HG02763 (cell line): Measurements from ENCODE around the gene PCED1B.

Experiments
- ATAC-seq: cut with Tn5 transposase; IDR thresholded peaks from one replicate; pipeline ENCODE4 v1.9.1; 2021; ENCODE audit warnings: mild to moderate bottlenecking, moderate library complexity; ENCODE audit not compliant: unreplicated experiment

The PCED1B gene

DNA sequence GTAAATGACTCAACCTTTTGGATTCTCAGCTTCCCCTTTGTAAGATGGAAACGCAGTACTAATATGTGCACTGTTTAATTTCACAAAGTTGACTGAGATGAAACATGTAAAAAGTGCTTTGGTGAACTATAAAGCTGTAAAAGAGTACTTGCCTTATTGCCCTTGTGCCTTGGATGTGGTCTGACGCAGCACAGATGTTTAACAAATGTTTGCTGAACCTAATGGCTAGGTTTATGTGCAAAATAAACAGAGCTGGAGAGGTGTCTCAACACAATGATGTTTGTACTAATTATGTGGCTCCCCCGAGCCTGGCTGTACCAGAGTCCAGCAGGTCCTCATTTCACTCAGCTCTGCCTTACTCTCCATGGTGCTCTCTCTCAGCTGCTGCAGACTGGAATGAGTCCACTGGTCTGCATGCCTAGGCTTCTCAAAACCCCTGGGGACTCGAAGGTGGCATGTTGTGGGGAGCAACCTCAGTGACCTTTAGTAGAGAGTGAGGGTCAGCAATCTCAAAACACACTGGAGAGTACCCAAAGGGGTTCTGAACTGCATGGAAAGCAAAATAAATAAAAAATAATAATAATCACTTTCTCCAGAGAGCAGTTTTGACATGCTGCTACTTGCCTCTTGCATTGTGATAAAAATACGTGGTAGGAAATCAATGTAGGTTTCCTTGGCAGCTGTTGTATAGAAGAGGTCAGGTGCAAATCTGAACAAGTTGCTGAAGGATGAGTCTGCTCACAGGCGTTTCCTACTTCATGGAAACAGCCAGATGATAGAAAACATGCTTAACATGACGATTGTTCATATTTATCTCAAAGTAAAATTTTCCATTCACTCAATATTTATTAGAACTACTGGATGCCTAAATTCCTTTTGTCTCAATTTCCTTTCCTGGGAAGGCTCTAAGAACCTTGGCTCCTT is 8.9 kb downstream of the PCED1B start:
- no peak for ATAC-seq

- no peak for ATAC-seq
Observed at GRCh38 chr12:47091009-47091408, 11.6 kb downstream of the PCED1B start.

GRCh38 chr12:47094804-47095203 is 15.4 kb downstream of the PCED1B start:
- ATAC-seq: no peak

DNA sequence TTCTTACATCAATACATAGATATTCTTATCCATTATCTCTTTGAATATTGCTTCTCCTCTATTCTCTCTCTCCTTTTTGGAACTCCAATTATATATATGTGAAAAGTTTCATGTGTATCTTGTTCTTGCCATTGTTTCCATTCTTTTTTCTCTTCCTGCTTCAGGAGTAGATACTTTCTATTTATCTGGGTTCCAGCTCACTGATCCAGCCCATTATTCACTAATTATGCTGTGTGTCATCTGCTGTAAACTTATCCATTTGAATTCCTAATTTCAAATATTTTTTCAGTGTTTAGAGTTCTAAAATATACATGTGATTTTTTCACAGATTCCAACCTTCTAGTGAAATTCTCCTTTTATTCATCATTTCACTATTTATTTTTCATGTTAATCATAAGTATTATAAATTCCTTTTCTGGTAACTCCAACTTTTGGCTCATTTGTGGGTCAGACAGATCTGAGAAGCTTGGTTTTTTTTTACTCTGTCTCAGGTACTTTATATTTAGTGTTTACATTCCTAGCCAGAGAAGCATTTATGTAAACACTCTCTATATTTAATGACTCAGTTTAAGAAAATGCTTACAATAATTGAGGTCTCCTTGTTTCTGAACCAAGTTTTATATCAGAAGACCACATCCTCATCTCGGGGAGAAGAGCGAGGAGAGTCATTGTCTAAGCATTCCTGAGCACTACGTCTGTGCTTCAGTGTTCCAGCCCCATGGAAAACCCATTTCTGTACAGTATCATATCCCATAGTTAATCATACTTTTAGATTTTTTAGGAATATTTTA is 16.2 kb downstream of the PCED1B start:
- no peak for ATAC-seq

DNA sequence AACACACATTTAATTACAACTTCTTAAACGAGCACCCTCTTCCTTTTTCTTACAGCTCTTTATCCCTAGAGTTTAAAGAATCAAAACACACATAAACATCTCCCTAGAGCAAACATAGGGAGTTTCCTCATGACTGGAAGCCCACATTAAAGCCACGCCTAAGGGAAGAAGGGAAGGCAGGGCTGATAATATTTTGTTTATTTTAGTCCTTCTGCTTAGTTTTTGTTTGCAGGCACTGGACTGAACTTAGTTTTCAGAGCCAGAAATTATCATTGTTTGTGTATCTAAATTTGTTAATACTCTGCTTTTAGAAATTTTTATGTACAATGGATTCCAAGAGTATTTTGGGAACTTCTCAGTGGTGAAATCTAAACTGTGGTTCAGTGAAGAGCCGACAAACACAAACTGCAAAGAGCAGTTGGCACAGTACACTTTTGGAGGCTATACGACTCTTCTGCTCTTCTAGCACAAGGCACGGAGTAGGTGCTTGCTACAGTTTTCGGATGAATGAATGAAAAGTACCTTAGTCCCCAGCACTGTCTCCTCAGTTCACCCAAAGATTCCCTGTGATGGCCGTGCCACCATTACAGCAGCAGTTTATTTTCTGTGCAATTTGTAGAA is 18.0 kb downstream of the PCED1B start:
- no peak for ATAC-seq

DNA sequence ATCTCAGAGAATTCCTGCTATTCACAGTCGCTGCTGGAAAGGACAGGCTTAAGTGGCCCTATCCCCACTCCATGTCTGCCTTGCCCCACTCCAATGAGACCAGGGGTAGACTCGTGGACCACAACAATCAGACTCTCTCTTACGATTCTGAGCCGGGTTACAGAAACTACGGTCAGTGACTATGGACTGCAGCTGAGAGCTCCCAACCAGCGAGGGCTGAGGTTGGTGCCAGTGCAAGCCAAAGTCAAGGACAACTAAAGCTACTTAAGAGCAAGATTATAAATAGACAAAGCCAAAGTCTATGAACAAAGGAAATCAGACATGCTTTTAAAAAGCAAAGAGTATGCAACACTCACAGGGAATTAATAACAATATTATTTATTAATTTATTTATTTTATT is 18.7 kb downstream of the PCED1B start:
- no peak for ATAC-seq

GRCh38 chr12:47099610-47100009 is 20.2 kb downstream of the PCED1B start:
- no peak for ATAC-seq

DNA sequence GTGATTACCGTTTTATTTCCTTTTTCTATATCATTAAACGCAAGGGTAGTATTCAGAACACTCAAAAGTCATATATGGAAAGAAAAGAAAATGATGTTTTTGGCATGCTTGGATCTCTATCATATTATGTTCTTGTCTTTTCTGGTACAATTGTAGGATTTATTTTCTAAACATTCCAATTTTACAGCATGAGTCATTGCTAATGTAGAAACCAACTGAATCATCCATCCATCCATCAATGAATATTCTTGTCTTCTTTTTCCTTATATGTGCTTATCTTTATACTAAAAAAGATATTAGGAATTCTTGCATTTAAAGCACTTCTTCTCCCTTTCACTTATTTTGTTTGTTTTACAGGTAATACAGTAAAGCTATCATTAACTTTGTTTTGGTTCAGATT is 20.7 kb downstream of the PCED1B start:
- ATAC-seq: no peak

GRCh38 chr12:47102406-47102805 is 23.0 kb downstream of the PCED1B start:
- ATAC-seq: no peak

GRCh38 chr12:47102845-47103651 is 23.6 kb downstream of the PCED1B start:
- ATAC-seq: no peak

DNA sequence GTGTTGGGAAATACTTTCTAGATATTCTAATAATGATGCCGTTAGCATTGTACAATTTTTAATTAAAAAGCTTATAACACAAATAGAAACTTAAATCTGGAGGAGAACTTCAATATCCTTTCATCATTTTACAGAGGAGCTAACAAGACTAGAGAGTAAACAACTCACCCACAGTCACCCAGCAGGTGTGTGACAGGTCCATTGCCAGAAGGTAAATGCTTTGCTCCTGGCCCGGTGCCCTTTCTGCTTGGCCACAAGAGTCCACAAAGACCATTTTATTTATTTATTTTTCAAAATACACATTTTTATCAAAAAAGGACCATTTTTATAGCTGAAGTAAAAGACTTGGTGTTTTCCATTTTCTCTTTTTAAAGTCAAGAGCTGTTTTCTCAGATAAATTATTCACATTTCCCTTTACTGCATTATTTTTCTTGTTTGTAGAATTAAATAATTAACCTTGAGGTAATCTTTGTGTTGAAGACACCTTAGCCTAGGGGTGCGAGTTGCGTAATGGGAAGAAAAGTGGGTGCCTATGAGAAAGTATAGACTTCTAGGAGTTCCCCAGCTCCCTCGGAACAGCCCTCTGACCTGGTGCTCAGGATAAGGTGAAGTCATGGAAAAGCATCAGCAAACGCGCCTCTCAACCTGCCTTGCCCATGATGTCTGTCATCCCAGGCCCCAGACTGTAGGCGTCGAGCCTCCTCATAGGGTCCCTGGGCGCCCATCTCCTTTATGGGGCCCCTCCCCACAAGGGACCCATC is 26.7 kb downstream of the PCED1B start:
- no peak for ATAC-seq

DNA sequence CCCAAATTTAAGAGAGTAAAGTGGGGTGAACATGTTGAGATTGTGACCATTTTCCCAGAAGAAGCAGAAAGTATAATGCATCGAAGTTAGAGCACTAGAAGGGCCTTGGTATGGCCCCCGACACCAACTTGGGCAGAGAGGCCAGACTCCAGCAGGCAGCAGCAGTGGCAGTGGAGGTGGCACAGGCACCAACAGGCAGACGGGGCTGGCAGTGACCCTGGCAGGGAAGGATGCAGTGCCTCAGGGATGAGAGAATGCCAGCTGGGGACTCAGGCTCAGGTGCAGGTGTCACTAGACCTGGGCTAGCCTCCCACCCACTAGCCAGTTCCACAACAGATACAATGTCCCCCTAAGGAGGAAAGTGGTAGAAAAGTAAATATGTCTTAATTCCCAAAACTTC is 28.0 kb downstream of the PCED1B start:
- no peak for ATAC-seq

DNA sequence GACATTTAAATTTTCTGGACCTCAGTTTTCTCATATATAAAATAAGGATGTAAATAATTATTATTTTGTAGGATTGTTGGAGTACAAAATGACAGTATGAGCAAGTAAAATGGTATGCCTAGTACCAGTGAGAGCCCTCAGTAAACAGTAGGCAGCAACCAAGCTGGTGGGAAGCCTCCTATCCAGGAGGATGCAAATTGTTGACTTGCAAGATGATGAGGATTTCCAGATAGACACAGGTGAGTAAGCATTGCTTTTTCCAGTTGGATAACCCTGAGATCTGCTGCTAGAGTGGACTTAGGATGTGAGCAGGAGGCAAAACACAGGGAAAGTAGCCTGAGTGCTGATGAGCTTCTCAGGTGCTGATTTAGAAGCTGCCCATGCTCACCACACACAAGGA is 28.5 kb downstream of the PCED1B start:
- ATAC-seq: no peak

- no peak for ATAC-seq
Observed at GRCh38 chr12:47110011-47110541, 30.7 kb downstream of the PCED1B start.

DNA sequence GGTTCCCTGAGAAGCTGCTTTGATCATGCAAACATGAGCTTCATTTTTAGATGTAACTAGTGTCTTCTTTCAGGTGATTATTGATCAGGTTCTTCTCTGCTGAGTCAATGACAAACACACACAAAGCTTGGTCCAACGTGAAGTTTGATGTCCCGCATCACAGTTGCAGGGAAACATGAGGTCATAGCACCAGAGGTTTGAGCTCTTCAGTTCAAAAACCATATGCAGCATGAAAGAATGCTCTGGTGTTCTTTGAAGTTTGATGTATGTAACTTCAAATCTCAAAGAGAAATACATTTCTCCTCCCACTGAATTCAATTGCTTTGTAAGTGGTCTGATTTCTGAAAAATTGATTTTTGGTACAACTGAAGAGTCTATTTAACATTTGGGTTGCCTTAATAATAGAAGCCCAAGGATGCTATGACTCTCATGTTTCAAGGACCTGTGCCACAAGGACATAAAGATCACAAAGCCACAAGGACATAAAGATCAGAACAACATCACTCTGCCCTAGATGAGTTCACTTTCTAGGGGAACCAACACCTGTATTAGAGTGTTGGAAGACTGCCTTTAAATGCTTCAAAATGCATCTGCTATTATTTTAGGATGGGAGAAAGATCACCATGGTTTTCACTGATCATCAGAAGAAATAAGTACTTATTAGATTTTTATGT is 31.4 kb downstream of the PCED1B start:
- ATAC-seq: no peak

- no peak for ATAC-seq
Observed at GRCh38 chr12:47111392-47111778, 32.0 kb downstream of the PCED1B start.

- no peak for ATAC-seq
Observed at GRCh38 chr12:47111854-47112253, 32.4 kb downstream of the PCED1B start.

DNA sequence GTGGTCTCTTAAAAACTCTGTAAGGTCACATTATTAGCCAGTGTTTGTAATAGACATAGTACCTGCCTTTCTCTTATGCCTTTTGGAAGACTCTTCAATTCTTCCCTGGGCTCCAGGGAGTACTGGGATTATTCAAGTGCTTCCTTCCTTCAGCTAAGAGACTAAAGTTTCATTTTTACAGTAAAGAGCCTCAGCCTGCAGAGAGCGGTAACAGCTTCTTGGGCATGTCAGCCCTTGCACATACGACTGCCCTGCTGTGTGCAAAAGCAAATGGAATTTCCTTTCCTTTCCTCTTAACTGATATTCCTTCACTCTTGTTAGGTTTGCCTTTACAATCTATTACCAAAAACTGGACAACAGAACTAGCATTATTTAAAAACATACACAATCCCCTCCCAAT is 33.3 kb downstream of the PCED1B start:
- no peak for ATAC-seq

GRCh38 chr12:47114481-47114892 is 35.1 kb downstream of the PCED1B start:
- no peak for ATAC-seq
